ENCODE measurements around the gene BRPF1.

- TF ChIP-seq CTCF (IDR thresholded peaks at IDR 0.05 in 8 of 11, conservative IDR thresholded peaks at IDR 0.05 in 3 of 11) (no peak), POLR2A (IDR thresholded peaks at IDR 0.05) (no peak)
Measured at GRCh38 chr3:9696480-9697220, 34.9 kb upstream of the BRPF1 start.

Measured in spleen (tissue), 7 donors.